ENCODE results near the gene CNPY1. TPM values are rescaled to one million over a fixed set of nuclear protein-coding genes. Genes with fewer than 3 reads are reported as not detected.

Gene CNPY1
- total and polyA plus RNA-seq, 4 donors: not detected

GRCh38 chr7:155578016-155578415, 31.7 kb upstream of the CNPY1 start:
- Histone ChIP-seq H3K9ac (ENCODE audit: low read depth in 1 of 2, low read length in 2 of 2) (no peak overlapping the region), H3K9me3 (ENCODE audit: control insufficient read depth in 4 of 4, low read length in 3 of 4) (no peaks in the 10 kb centered on the region), H3K27ac (ENCODE audit: low read depth in 1 of 2, low read length in 2 of 2) (no peak overlapping the region), H3K36me3 (ENCODE audit: control insufficient read depth in 4 of 4, insufficient read depth in 3 of 4, low read depth in 1 of 4, low read length in 3 of 4) (no peaks in the 10 kb centered on the region), H3K4me1 (ENCODE audit: control insufficient read depth in 4 of 4, insufficient read depth in 4 of 4, low read length in 3 of 4) (no peaks in the 10 kb centered on the region), H3K4me3 (ENCODE audit: low read depth in 1 of 3, low read length in 3 of 3) (no peak overlapping the region), H3K27me3 (ENCODE audit: control insufficient read depth in 4 of 4, insufficient read depth in 4 of 4, low read length in 3 of 4) (no peaks in the 10 kb centered on the region)
- 92% methylated on average over 13 of the region's 13 CpGs for WGBS
- DNase-seq (ENCODE audit: low spot score): no peak
- TF ChIP-seq ATF3 (IDR thresholded peaks at IDR 0.05) (no peak), MAX (IDR thresholded peaks at IDR 0.05) (no peak), TAF1 (conservative IDR thresholded peaks at IDR 0.05) (no peak), FOXA1 (IDR thresholded peaks at IDR 0.05) (no peak)

- Histone ChIP-seq H3K4me3 (ENCODE audit: low read depth in 1 of 3, low read length in 3 of 3) (no peak overlapping the region), H3K27me3 (ENCODE audit: control insufficient read depth in 4 of 4, insufficient read depth in 4 of 4, low read length in 3 of 4) (no peaks in the 10 kb centered on the region), H3K36me3 (ENCODE audit: control insufficient read depth in 4 of 4, insufficient read depth in 3 of 4, low read depth in 1 of 4, low read length in 3 of 4) (no peaks in the 10 kb centered on the region), H3K9ac (ENCODE audit: low read depth in 1 of 2, low read length in 2 of 2) (no peak overlapping the region), H3K9me3 (ENCODE audit: control insufficient read depth in 4 of 4, low read length in 3 of 4) (no peaks in the 10 kb centered on the region), H3K27ac (ENCODE audit: low read depth in 1 of 2, low read length in 2 of 2) (no peak overlapping the region), H3K4me1 (ENCODE audit: control insufficient read depth in 4 of 4, insufficient read depth in 4 of 4, low read length in 3 of 4) (no peaks in the 10 kb centered on the region)
- WGBS: 85% methylated on average over 16 of the region's 16 CpGs
- TF ChIP-seq ZBTB33 (IDR thresholded peaks at IDR 0.05): no peak
- TF ChIP-seq TAF1 (conservative IDR thresholded peaks at IDR 0.05): no peak
- TF ChIP-seq ATF3 (IDR thresholded peaks at IDR 0.05): no peak
- TF ChIP-seq GABPA (IDR thresholded peaks at IDR 0.05 in 1 of 2, conservative IDR thresholded peaks at IDR 0.05 in 1 of 2): no peak
- TF ChIP-seq EGR1 (IDR thresholded peaks at IDR 0.05; ENCODE audit: low read depth in 2 of 2): no peak
- TF ChIP-seq RAD21 (IDR thresholded peaks at IDR 0.05): no peak
- TF ChIP-seq HNF4G (IDR thresholded peaks at IDR 0.05): no peak
- TF ChIP-seq REST (IDR thresholded peaks at IDR 0.05): no peak
- no peak for TF ChIP-seq FOXA2 (IDR thresholded peaks at IDR 0.05)
- TF ChIP-seq FOXA1 (IDR thresholded peaks at IDR 0.05): no peak
- TF ChIP-seq SP1 (IDR thresholded peaks at IDR 0.05): no peak
- TF ChIP-seq HNF4A (conservative IDR thresholded peaks at IDR 0.05): no peak
- DNase-seq (ENCODE audit: low spot score): no peak
Measured at GRCh38 chr7:155577509-155577905, 31.1 kb upstream of the CNPY1 start.
